Measurements from ENCODE around the gene QPCT. TPM values are rescaled to one million over a fixed set of nuclear protein-coding genes. Genes with fewer than 3 reads are reported as not detected.

Gene QPCT
- total RNA-seq, 1 donor from 2014 or later = 6.9 TPM

- H3K27ac ChIP-seq = no peak overlapping the region
- TF ChIP-seq CTCF (IDR thresholded peaks at IDR 0.05) = no peak
- no peak for TF ChIP-seq POLR2A (IDR thresholded peaks at IDR 0.05)
- TF ChIP-seq POLR2AphosphoS5 (IDR thresholded peaks at IDR 0.05; ENCODE audit: insufficient read depth in 1 of 2, low read depth in 1 of 2) = no peak
- intact Hi-C loops (cut with DNase I) = no loop called here
- H3K4me3 ChIP-seq = no peak overlapping the region
- H3K36me3 ChIP-seq = no peaks in the 10 kb centered on the region
- H3K4me1 ChIP-seq = no peaks in the 10 kb centered on the region
- H3K27me3 ChIP-seq = no peaks in the 10 kb centered on the region
- no peaks in the 10 kb centered on the region for H3K9me3 ChIP-seq
- DNase-seq (ENCODE audit: extremely low spot score in 2 of 2) = no peak
These were observed 70.8 kb downstream of the QPCT start for GRCh38 chr2:37415128-37415820.

GRCh38 chr2:37417321-37417720 lies 72.9 kb downstream of the QPCT start:
- intact Hi-C loops (cut with DNase I) = no loop called here
- Histone ChIP-seq H3K27ac (no peak overlapping the region), H3K27me3 (no peaks in the 10 kb centered on the region)

GRCh38 chr2:37418956-37419355 lies 74.5 kb downstream of the QPCT start:
- H3K4me1 ChIP-seq = no peaks in the 10 kb centered on the region
- H3K9me3 ChIP-seq = no peaks in the 10 kb centered on the region
- DNase-seq (ENCODE audit: extremely low spot score in 2 of 2) = no peak
- no peak overlapping the region for H3K27ac ChIP-seq
- no peak overlapping the region for H3K4me3 ChIP-seq
- intact Hi-C loops (cut with DNase I) = no loop called here
- no peaks in the 10 kb centered on the region for H3K27me3 ChIP-seq
- H3K36me3 ChIP-seq = no peaks in the 10 kb centered on the region
- TF ChIP-seq POLR2AphosphoS5 (IDR thresholded peaks at IDR 0.05; ENCODE audit: insufficient read depth in 1 of 2, low read depth in 1 of 2) (no peak), CTCF (IDR thresholded peaks at IDR 0.05) (no peak), POLR2A (IDR thresholded peaks at IDR 0.05) (no peak)

More at GRCh38 chr2:37417321-37417720, 72.9 kb downstream of the QPCT start:
- H3K36me3 ChIP-seq = no peaks in the 10 kb centered on the region
- TF ChIP-seq CTCF (IDR thresholded peaks at IDR 0.05) (no peak), POLR2A (IDR thresholded peaks at IDR 0.05) (no peak), POLR2AphosphoS5 (IDR thresholded peaks at IDR 0.05; ENCODE audit: insufficient read depth in 1 of 2, low read depth in 1 of 2) (no peak)
- H3K9me3 ChIP-seq = no peaks in the 10 kb centered on the region
- no peaks in the 10 kb centered on the region for H3K4me1 ChIP-seq
- DNase-seq (ENCODE audit: extremely low spot score in 2 of 2) = no peak
- H3K4me3 ChIP-seq = no peak overlapping the region

- Histone ChIP-seq H3K27ac (no peak overlapping the region), H3K4me1 (no peaks in the 10 kb centered on the region), H3K27me3 (no peaks in the 10 kb centered on the region), H3K4me3 (no peak overlapping the region), H3K36me3 (no peaks in the 10 kb centered on the region), H3K9me3 (no peaks in the 10 kb centered on the region)
- intact Hi-C loops (cut with DNase I) = no loop called here
- TF ChIP-seq CTCF (IDR thresholded peaks at IDR 0.05) = no peak
- no peak for TF ChIP-seq POLR2A (IDR thresholded peaks at IDR 0.05)
- no peak for TF ChIP-seq POLR2AphosphoS5 (IDR thresholded peaks at IDR 0.05; ENCODE audit: insufficient read depth in 1 of 2, low read depth in 1 of 2)
- DNase-seq (ENCODE audit: extremely low spot score in 2 of 2) = no peak
These were observed 77.3 kb downstream of the QPCT start for GRCh38 chr2:37421686-37422085.

- Histone ChIP-seq H3K27me3 (no peaks in the 10 kb centered on the region), H3K4me3 (no peak overlapping the region), H3K9me3 (no peaks in the 10 kb centered on the region), H3K4me1 (no peaks in the 10 kb centered on the region), H3K27ac (no peak overlapping the region), H3K36me3 (no peaks in the 10 kb centered on the region)
- TF ChIP-seq POLR2A (IDR thresholded peaks at IDR 0.05) (no peak), POLR2AphosphoS5 (IDR thresholded peaks at IDR 0.05; ENCODE audit: insufficient read depth in 1 of 2, low read depth in 1 of 2) (no peak)
- intact Hi-C loops (cut with DNase I) = no loop called here
- no peak for DNase-seq (ENCODE audit: extremely low spot score in 2 of 2)
These were observed 78.4 kb downstream of the QPCT start for GRCh38 chr2:37422816-37423215.

Small RNAs within 50 kb of the gene (small RNA-seq; reads per million reads assigned to genes)
- gene RNU6-939P = not detected

Other genes starting within 250 kb of the QPCT start
- gene EIF2AK2, start 187.7 kb upstream of the QPCT start, total RNA-seq = 15.2 TPM
- not detected for gene SULT6B1, start 156.0 kb upstream of the QPCT start, total RNA-seq
- 23.6 TPM for gene CEBPZOS, start 148.1 kb upstream of the QPCT start, total RNA-seq
- gene CEBPZ, start 113.0 kb upstream of the QPCT start, total RNA-seq = 27.0 TPM
- gene NDUFAF7, start 113.0 kb upstream of the QPCT start, total RNA-seq = 18.4 TPM
- 38.8 TPM for gene PRKD3, start 19.8 kb upstream of the QPCT start, total RNA-seq